ENCODE data around the gene AFG1L.

The AFG1L gene

GRCh38 chr6:108563292-108563691, 268.4 kb downstream of the AFG1L start:
- in situ Hi-C loops (cut with MboI; ENCODE audit: low pct_unique_long_range_greater_than_20kb, low sequenced_read_pairs, unreplicated experiment), result no loop called here
- no peak for DNase-seq (ENCODE audit: low spot score)

GRCh38 chr6:108564178-108564577, 269.3 kb downstream of the AFG1L start:
- no peak for DNase-seq (ENCODE audit: low spot score)
- no peak for TF ChIP-seq CTCF (IDR thresholded peaks at IDR 0.05; ENCODE audit: extremely low read depth, insufficient read depth, missing control alignments)
- in situ Hi-C loops (cut with MboI; ENCODE audit: low pct_unique_long_range_greater_than_20kb, low sequenced_read_pairs, unreplicated experiment), result no loop called here

More at GRCh38 chr6:108563292-108563691, 268.4 kb downstream of the AFG1L start:
- TF ChIP-seq CTCF (IDR thresholded peaks at IDR 0.05; ENCODE audit: extremely low read depth, insufficient read depth, missing control alignments), result no peak

GRCh38 chr6:108565091-108565766, 270.4 kb downstream of the AFG1L start:
- no peak for TF ChIP-seq CTCF (IDR thresholded peaks at IDR 0.05; ENCODE audit: extremely low read depth, insufficient read depth, missing control alignments)
- peak; percentile 58 for DNase-seq (ENCODE audit: low spot score)
- in situ Hi-C loops (cut with MboI; ENCODE audit: low pct_unique_long_range_greater_than_20kb, low sequenced_read_pairs, unreplicated experiment), result no loop called here

- no peak for DNase-seq (ENCODE audit: low spot score)
- in situ Hi-C loops (cut with MboI; ENCODE audit: low pct_unique_long_range_greater_than_20kb, low sequenced_read_pairs, unreplicated experiment), result no loop called here
- no peak for TF ChIP-seq CTCF (IDR thresholded peaks at IDR 0.05; ENCODE audit: extremely low read depth, insufficient read depth, missing control alignments)
Observed at GRCh38 chr6:108565893-108566292, 271.0 kb downstream of the AFG1L start.

- TF ChIP-seq CTCF (IDR thresholded peaks at IDR 0.05; ENCODE audit: extremely low read depth, insufficient read depth, missing control alignments), result no peak
- DNase-seq (ENCODE audit: low spot score), result no peak
- in situ Hi-C loops (cut with MboI; ENCODE audit: low pct_unique_long_range_greater_than_20kb, low sequenced_read_pairs, unreplicated experiment), result no loop called here
Observed at GRCh38 chr6:108566406-108566805, 271.6 kb downstream of the AFG1L start.

- no peak for TF ChIP-seq CTCF (IDR thresholded peaks at IDR 0.05; ENCODE audit: extremely low read depth, insufficient read depth, missing control alignments)
- no peak for DNase-seq (ENCODE audit: low spot score)
- in situ Hi-C loops (cut with MboI; ENCODE audit: low pct_unique_long_range_greater_than_20kb, low sequenced_read_pairs, unreplicated experiment), result no loop called here
Observed at GRCh38 chr6:108568101-108568500, 273.2 kb downstream of the AFG1L start.

Measured in GM13977 (cell line).